GM10266 (cell line): ENCODE measurements around the gene RBAK.
"Not testable (repeated sequence)": the region's sequence is repeated elsewhere in the genome, so short reads cannot be mapped to it uniquely, and the experiment has no call there.

Experiments used
- DNase-seq: peaks from one replicate; pipeline ENCODE4 v3.0.0; 2012; ENCODE audit errors: extremely low spot score
- TF ChIP-seq, protein P1 (sequence below): IDR thresholded peaks from 2 replicates; pipeline ENCODE4 v1.5.1; 2012; ENCODE audit warnings: mild to moderate bottlenecking, low read depth; ENCODE audit not compliant: control insufficient read depth, insufficient read depth; ENCODE audit errors: missing control alignments

Gene RBAK

DNA sequence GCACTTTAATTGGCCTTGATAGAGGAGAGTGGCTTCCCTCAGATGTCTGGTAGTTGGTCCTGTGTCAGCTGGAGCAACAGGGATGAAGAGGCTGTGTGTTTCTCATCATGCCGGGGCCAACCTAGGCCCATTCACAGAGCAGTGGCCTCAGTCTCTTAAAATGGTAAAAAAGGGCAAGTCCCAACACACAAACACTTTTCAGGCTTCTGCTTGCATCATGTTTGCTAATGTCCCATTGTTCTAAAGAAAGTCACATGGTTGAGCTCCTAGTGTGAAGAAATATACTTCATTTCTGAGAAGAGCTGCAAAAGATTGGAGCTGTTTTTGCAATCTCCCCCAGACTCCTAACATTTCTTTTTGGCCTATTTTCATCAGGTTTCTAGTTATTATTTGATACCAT lies 40.6 kb upstream of the RBAK start:
- TF ChIP-seq, protein P1, sequence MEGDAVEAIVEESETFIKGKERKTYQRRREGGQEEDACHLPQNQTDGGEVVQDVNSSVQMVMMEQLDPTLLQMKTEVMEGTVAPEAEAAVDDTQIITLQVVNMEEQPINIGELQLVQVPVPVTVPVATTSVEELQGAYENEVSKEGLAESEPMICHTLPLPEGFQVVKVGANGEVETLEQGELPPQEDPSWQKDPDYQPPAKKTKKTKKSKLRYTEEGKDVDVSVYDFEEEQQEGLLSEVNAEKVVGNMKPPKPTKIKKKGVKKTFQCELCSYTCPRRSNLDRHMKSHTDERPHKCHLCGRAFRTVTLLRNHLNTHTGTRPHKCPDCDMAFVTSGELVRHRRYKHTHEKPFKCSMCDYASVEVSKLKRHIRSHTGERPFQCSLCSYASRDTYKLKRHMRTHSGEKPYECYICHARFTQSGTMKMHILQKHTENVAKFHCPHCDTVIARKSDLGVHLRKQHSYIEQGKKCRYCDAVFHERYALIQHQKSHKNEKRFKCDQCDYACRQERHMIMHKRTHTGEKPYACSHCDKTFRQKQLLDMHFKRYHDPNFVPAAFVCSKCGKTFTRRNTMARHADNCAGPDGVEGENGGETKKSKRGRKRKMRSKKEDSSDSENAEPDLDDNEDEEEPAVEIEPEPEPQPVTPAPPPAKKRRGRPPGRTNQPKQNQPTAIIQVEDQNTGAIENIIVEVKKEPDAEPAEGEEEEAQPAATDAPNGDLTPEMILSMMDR, result no peak
- no peak for DNase-seq

DNA sequence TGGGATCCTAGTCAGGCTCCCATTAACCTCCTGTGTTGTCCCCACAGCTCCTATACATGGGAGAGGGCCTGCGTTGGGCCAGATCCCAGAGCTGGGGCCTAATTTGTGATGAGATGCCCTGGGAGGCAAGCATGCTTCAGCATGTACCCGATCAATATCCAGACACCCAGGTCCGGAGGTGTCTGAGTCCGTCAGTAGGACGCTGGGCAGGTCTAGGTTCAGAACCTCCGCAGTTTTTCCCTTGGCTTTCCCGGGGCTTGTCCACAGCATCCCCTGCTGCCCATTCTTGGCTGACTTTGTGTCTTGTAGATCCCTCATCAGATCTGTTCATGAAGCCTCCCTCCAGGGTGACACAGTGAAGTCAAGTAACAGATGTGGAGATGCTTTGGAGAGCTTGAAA lies 32.7 kb upstream of the RBAK start:
- DNase-seq, result no peak
- TF ChIP-seq, protein P1, result no peak

DNA sequence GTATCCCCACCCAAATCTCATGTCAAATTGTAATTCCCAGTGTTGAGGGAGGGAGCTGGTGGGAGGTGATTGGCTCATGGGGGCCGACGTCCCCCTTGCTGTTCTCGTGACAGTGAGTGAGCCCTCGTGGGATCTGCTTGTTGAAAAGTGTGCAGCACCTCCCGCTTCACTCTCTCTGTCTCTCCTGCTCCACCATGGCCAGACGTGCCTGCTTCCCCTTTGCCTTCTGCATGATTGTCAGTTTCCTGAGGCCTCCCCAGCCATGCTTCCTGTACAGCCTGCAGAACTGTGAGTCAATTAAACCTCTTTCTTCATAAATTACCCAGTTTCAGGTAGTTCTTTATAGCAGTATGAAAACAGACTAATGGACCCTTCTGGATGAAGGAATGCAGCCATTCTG lies 29.7 kb upstream of the RBAK start:
- DNase-seq, result not testable (repeated sequence)

DNA sequence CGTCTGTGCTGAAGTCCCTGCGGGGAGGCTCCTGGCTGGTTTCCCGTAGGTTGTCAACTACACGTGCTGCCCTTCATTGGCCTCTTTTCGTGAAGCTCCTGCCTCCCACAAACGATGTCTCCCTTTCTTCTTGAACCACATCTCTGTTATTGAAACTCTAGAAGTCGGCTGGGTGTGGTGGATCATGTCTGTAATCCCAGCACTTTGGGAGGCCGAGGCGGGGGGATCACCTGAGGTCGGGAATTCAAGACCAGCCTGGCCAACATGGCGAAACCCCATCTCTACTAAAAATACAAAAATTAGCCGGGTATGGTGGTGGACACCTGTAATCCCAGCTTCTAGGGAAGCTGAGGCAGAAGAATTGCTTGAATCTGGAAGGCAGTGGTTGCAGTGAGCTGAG lies 28.0 kb upstream of the RBAK start:
- not testable (repeated sequence) for DNase-seq

DNA sequence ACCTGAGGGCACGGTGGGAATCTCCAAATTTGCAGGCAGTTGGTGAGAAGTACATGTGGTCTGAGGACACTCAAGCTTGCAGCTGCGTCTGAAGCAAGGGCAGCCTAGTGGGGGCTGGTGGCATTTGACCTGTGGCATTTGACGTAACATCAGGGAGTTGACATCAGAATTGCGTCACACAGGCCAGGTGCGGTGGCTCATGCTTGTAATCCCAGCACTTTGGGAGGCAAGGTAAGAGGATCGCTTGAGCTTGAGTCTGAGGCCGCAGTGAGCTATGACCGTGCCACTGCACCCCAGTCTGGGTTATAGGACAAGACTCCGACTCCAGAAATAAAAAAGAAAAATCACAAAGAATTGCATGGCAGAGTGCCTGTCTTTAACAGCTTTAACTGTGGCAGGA lies 25.6 kb upstream of the RBAK start:
- DNase-seq, result no peak

DNA sequence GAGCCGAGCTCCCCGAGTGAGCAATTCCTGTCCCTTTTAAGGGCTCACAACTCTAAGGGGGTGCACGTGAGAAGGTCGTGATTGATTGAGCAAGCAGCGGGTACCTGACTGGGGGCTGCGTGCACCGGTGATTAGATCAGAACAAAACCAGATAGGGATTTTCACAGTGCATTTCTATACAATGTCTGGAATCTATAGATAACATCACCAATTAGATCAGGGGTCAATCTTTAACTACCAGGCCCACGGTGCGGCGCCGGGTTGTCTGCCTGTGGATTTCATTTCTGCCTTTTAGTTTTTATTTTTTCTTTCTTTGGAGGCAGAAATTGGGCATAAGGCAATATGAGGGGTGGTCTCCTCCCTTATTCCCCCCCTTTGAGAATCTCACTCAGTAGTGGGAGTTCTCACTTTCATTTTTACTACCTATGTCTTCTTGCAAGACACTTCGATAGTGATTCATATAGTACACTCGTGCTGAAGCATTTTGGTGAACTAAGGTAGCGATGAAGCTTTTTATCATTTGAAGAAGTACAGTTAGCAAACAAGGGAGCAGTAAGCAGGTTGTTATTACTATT lies 24.6 kb upstream of the RBAK start:
- not testable (repeated sequence) for DNase-seq

More for the DNA sequence above, 25.6 kb upstream of the RBAK start:
- TF ChIP-seq, protein P1, result no peak

DNA sequence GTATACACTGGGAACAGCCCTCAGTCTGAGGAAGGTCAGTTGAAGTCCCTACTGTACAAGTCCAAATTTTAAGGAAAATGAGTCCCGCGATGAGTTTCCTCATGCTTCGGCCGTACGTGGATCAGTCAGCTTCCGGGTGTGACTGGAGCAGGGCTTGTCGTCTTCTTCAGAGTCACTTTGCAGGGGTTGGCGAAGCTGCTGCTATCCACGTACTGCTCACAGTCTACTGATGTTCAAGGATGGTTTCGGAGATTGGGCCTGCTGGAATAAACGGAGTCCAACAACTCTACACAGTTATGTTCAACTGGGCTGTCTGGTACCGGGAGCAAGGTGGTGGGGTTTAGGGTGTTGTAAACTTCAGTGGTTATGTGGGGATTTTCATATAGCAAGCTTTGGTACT lies 22.0 kb upstream of the RBAK start:
- DNase-seq, result not testable (repeated sequence)

DNA sequence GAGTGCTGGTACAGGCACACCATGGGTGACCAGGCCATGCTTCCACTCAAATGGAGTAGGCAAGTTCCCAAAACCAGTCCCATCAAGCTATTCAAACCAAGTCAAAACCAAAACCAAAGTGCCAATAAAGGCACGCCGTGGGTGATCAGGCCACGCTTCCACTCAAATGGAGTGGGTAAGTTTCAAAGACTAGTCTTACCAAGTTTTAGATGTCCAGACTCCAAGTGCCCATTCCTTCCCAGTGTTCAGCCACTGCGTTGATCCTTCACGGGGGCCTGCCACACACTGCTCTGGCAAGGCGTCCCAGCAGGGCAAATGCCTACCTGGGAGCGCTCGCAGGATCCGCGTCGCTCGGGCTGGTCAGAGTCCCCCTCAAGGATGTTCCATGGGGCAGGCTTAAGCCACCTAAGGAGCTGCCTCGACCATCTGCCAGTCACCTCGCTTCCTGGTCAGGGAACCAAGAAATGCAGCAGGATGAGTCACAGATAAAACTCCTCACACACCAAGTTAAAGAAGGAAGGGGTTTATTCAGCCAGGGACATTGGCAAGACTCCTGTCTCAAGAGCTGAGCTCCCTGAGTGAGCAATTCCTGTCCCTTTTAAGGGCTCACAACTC lies 17.8 kb upstream of the RBAK start:
- DNase-seq, result not testable (repeated sequence)

DNA sequence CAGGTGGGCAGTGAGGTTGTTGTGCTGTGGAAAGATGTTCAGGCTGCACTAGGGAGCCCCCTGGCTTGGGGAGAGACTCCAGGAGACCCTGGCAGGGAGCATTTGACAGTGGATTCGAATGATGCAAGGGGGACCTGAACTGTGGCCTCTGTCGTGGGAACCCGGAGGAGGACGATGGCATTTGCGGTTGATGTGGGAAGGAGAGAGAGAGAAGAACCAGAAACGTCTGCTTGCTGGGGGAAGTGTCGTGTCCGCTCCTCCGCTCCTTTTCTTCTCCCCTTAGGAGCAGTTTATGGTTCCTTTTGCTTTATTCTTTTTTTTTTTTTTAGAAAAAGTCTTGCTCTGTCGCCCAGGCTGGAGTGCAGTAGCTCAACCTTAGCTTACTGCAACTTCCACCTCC lies 12.5 kb upstream of the RBAK start:
- not testable (repeated sequence) for DNase-seq

DNA sequence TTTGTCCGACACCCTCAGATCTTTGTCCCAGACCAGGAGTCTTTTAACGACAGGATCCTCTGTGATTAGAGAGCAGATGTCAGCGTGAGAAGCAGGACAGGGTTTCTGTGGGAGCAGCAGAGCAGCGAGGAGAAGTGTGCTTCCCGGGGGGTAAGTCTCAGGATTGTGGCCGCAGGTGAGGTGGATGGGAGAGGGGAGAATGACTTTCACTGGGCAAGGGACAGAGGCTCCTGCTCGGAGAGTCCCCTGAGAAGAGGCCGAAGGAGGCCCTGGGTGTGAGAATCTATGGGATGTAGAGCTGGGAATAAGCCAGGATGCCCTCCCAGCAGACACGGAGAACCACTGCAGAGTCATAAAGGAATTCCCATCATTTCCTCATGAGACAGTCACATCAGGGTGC lies 10.4 kb upstream of the RBAK start:
- TF ChIP-seq, protein P1, result no peak
- DNase-seq, result no peak

DNA sequence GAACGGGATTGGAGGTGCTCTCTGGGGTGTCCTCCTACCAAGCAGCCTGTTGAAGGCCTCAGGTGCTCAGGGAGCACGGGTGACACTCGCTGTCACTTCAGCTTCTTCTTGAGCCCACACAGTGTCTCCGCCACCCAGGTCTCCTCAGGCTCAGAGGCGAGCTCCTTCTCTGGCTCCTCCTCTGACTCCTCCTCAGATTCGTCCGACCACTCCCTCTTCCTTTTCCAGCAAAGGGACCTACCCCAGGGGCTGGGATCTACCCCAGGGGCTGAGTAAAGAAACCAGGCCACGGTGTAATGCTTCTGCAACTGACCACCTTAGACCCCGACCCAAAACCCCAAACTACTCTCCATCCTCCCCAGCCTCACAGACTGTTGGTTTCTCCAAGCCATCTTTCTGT lies 9.2 kb upstream of the RBAK start:
- DNase-seq, result no peak
- TF ChIP-seq, protein P1, result no peak
